B cell (primary cell): ENCODE measurements around the gene C7orf33. TPM values are rescaled to one million over a fixed set of nuclear protein-coding genes. Genes with fewer than 3 reads are reported as not detected.

Experiments used
- ATAC-seq: fragments of 200-7000 bp; cut with Tn5 transposase; one replicate; pipeline ENCODE4 v1.10.0; 2021; ENCODE audit warnings: low read depth, mild to moderate bottlenecking, moderate number of reproducible peaks, moderate library complexity
- CTCF ChIA-PET: fragments of 350-600 bp; sonication (Branson Sonifier 250); formaldehyde crosslinking; loops from one replicate; lab custom pipeline; 2021; ENCODE audit warnings: antibody characterized with exemption, inconsistent platforms; lab: Charles Lee
- POLR2A ChIA-PET: fragments of 350-600 bp; sonication (Branson Sonifier 250); formaldehyde crosslinking; loops from one replicate; lab custom pipeline; 2021; ENCODE audit warnings: antibody characterized with exemption; lab: Charles Lee
- DNase-seq: peaks from one replicate; pipeline ENCODE4 v3.0.0; 2013
- H2AFZ ChIP-seq: 2 replicates; pipeline ENCODE4 v1.6.1; 2012; ENCODE audit warnings: mild to moderate bottlenecking, low read depth, low read length; ENCODE audit not compliant: insufficient read depth, poor library complexity, severe bottlenecking
- H3K27ac ChIP-seq, 2 donors: 1 replicate in 1 of 2; 2 replicates in 1 of 2; pipeline ENCODE4 v1.5.1; 2012 to 2013; ENCODE audit warnings: low read length in 2 of 2, mild to moderate bottlenecking in 2 of 2, moderate library complexity in 1 of 2
- H3K27me3 ChIP-seq, 4 experiments: fragments of 200-600 bp in 1 of 4; sonication (generic) in 1 of 4; replicated peaks in 1 of 4; 1 replicate in 2 of 4; 2 replicates in 2 of 4; pipeline versions ENCODE4 v1.6.1 to v1.7.0; 2013 to 2016; ENCODE audit warnings: low read length in 3 of 4, mild to moderate bottlenecking in 2 of 4, mixed read lengths in 1 of 4, moderate library complexity in 1 of 4; ENCODE audit not compliant: insufficient read depth in 4 of 4, control insufficient read depth in 3 of 4; ENCODE audit errors: control extremely low read depth in 1 of 4
- H3K36me3 ChIP-seq, 2 experiments: replicated peaks in 1 of 2; 1 replicate in 1 of 2; 2 replicates in 1 of 2; pipeline versions ENCODE4 v1.6.1 to v1.7.1; 2013; ENCODE audit warnings: low read length in 1 of 2; ENCODE audit not compliant: insufficient read depth in 2 of 2, control insufficient read depth in 1 of 2; ENCODE audit errors: control extremely low read depth in 1 of 2, extremely low read depth in 1 of 2
- H3K4me1 ChIP-seq, 2 donors: fragments of 200-600 bp in 1 of 2; sonication (generic) in 1 of 2; 1 replicate in 1 of 2; 2 replicates in 1 of 2; pipeline versions ENCODE4 v1.5.1 to v1.6.1; 2013 to 2017; ENCODE audit warnings: low read length in 2 of 2; ENCODE audit not compliant: control insufficient read depth in 2 of 2, insufficient read depth in 2 of 2
- H3K4me2 ChIP-seq: replicated peaks from 2 replicates; pipeline ENCODE3; 2012; ENCODE audit warnings: mild to moderate bottlenecking, low read depth, low read length; ENCODE audit not compliant: poor library complexity, severe bottlenecking
- H3K4me3 ChIP-seq, 5 experiments: fragments of 200-600 bp in 1 of 5; sonication (generic) in 1 of 5; 1 replicate in 3 of 5; 2 replicates in 2 of 5; pipeline versions ENCODE4 v1.5.1 to v1.7.0; 2011 to 2016; ENCODE audit warnings: low read length in 4 of 5, mild to moderate bottlenecking in 4 of 5, low read depth in 2 of 5, control low read depth in 1 of 5, moderate library complexity in 1 of 5; ENCODE audit not compliant: insufficient read depth in 1 of 5; ENCODE audit errors: control extremely low read depth in 1 of 5, extremely low read depth in 1 of 5
- H3K79me2 ChIP-seq: fragments of 200-600 bp; sonication (generic); one replicate; pipeline ENCODE4 v1.6.0; 2016; ENCODE audit warnings: low read length; ENCODE audit not compliant: control insufficient read depth, insufficient read depth
- H3K9ac ChIP-seq: fragments of 200-600 bp; sonication (generic); 2 replicates; pipeline ENCODE4 v1.6.1; 2017; ENCODE audit warnings: mild to moderate bottlenecking, low read length, moderate library complexity
- H3K9me3 ChIP-seq, 3 donors: one replicate each; pipeline versions ENCODE4 v1.6.1 to v1.7.1; 2013; ENCODE audit warnings: low read length in 2 of 3; ENCODE audit not compliant: control insufficient read depth in 2 of 3, insufficient read depth in 1 of 3; ENCODE audit errors: control extremely low read depth in 1 of 3
- H4K20me1 ChIP-seq: 2 replicates; pipeline ENCODE4 v1.6.0; 2012; ENCODE audit warnings: mild to moderate bottlenecking, low read length; ENCODE audit not compliant: insufficient read depth, control insufficient read depth, poor library complexity, severe bottlenecking
- H3K27ac Mint-ChIP-seq: one replicate; pipeline ENCODE4 v1.8.0; 2021; ENCODE audit warnings: mixed read lengths
- H3K27me3 Mint-ChIP-seq: one replicate; pipeline ENCODE4 v1.8.0; 2021; ENCODE audit warnings: mixed read lengths
- H3K4me1 Mint-ChIP-seq: one replicate; pipeline ENCODE4 v1.8.0; 2021; ENCODE audit warnings: mixed read lengths
- H3K4me3 Mint-ChIP-seq: one replicate; pipeline ENCODE4 v1.8.0; 2021; ENCODE audit warnings: mixed read lengths
- H3K9me3 Mint-ChIP-seq: one replicate; pipeline ENCODE4 v1.8.0; 2022; ENCODE audit warnings: mixed read lengths; ENCODE audit not compliant: insufficient read depth
- EZH2 ChIP-seq: IDR thresholded peaks from 2 replicates; pipeline ENCODE4 v1.6.1; 2012; ENCODE audit warnings: borderline replicate concordance, low read depth, mild to moderate bottlenecking, moderate library complexity, low read length; ENCODE audit not compliant: insufficient read depth, poor library complexity, severe bottlenecking
- WGBS: methylation state at CpG from one replicate; pipeline ENCODE4 v1.1.5; 2013; ENCODE audit warnings: missing lambda C conversion rate; ENCODE audit not compliant: insufficient coverage; 5-methylcytosine and 5-hydroxymethylcytosine counted together
- intact Hi-C: fragments of 100-400 bp; cut with micrococcal nuclease; formaldehyde crosslinking; loops from one replicate; pipeline ENCODE4 v1.10.0; 2022
- polyA plus RNA-seq: library from polyadenylated mRNA; depleted of rRNA; stranded (reverse); fragments of >200 nt; gene quantifications from 2 replicates; pipeline ENCODE4 v1.2.3, GENCODE V29; 2012
- total RNA-seq, 2 donors: library from RNA; stranded (reverse); fragments of 120-200 nt in 1 of 2; gene quantifications; 1 replicate in 1 of 2; 2 replicates in 1 of 2; pipeline versions ENCODE4 v1.2.3 to v1.2.4, GENCODE V29; 2013 to 2022
- TF ChIP-seq, protein P1 (sequence below): fragments of 200-600 bp; IDR thresholded peaks from one replicate; pipeline ENCODE4 v1.8.0; 2022; ENCODE audit warnings: antibody characterized with exemption, mild to moderate bottlenecking

C7orf33 gene
- total and polyA plus RNA-seq, 2 donors (not counting 1 experiment from before 2014, with no cell fraction given), result not detected

GRCh38 chr7:148575640-148576411 lies 14.7 kb upstream of the C7orf33 start:
- H3K36me3 ChIP-seq, result no peaks in the 10 kb centered on the region
- H2AFZ ChIP-seq, result peak overlapping the region; percentile 13
- no peak overlapping the region for H3K27ac ChIP-seq
- ATAC-seq, result peak; percentile 82
- Mint-ChIP-seq H3K9me3 (no peaks in the 10 kb centered on the region), H3K27ac (no peak overlapping the region), H3K4me1 (no peaks in the 10 kb centered on the region), H3K27me3 (no peaks in the 10 kb centered on the region), H3K4me3 (no peak overlapping the region)
- ChIA-PET CTCF (interaction anchor here (0.6 to 4.8 kb wide), 22 partner anchors 9 to 490 kb away, joined by 3 to 48 read pairs (median 4); partner anchors contain the start of gene C7orf33), POLR2A (no interaction called here)
- peaks cover 0 to 5% of the 10 kb centered on the region in 2 donors for H3K4me1 ChIP-seq
- H3K9ac ChIP-seq, result no peak overlapping the region
- H3K27me3 ChIP-seq, result no peaks in the 10 kb centered on the region
- WGBS, result 56% methylated on average over 6 of the region's 8 CpGs
- peak; percentile 75 for DNase-seq
- no peaks in the 10 kb centered on the region for H3K9me3 ChIP-seq
- intact Hi-C loops, result no loop called here
- no peak overlapping the region for H3K4me2 ChIP-seq
- no peak overlapping the region for H3K4me3 ChIP-seq
- H3K79me2 ChIP-seq, result no peaks in the 10 kb centered on the region
- TF ChIP-seq EZH2, result no peak
- TF ChIP-seq, protein P1, sequence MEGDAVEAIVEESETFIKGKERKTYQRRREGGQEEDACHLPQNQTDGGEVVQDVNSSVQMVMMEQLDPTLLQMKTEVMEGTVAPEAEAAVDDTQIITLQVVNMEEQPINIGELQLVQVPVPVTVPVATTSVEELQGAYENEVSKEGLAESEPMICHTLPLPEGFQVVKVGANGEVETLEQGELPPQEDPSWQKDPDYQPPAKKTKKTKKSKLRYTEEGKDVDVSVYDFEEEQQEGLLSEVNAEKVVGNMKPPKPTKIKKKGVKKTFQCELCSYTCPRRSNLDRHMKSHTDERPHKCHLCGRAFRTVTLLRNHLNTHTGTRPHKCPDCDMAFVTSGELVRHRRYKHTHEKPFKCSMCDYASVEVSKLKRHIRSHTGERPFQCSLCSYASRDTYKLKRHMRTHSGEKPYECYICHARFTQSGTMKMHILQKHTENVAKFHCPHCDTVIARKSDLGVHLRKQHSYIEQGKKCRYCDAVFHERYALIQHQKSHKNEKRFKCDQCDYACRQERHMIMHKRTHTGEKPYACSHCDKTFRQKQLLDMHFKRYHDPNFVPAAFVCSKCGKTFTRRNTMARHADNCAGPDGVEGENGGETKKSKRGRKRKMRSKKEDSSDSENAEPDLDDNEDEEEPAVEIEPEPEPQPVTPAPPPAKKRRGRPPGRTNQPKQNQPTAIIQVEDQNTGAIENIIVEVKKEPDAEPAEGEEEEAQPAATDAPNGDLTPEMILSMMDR, result peak; percentile 83
- H4K20me1 ChIP-seq, result no peaks in the 10 kb centered on the region

- no peaks in the 10 kb centered on the region for H3K79me2 ChIP-seq
- ChIA-PET CTCF (no interaction called here), POLR2A (no interaction called here)
- H3K9me3 ChIP-seq, result no peaks in the 10 kb centered on the region
- no peak overlapping the region for H3K27ac Mint-ChIP-seq
- H3K27me3 ChIP-seq, result no peaks in the 10 kb centered on the region
- WGBS, result 73% methylated on average over 3 of the region's 4 CpGs
- H3K4me2 ChIP-seq, result no peak overlapping the region
- H3K9me3 Mint-ChIP-seq, result no peaks in the 10 kb centered on the region
- TF ChIP-seq, protein P1, result no peak
- TF ChIP-seq EZH2, result no peak
- H3K36me3 ChIP-seq, result no peaks in the 10 kb centered on the region
- DNase-seq, result no peak
- no peaks in the 10 kb centered on the region for H4K20me1 ChIP-seq
- H3K4me1 ChIP-seq, result peaks cover 0 to 5% of the 10 kb centered on the region in 2 donors
- intact Hi-C loops, result no loop called here
- no peak overlapping the region for H3K4me3 Mint-ChIP-seq
- H3K4me3 ChIP-seq, result no peak overlapping the region
- no peak overlapping the region for H3K27ac ChIP-seq
- no peak for ATAC-seq
- H3K27me3 Mint-ChIP-seq, result no peaks in the 10 kb centered on the region
- no peaks in the 10 kb centered on the region for H3K4me1 Mint-ChIP-seq
- no peak overlapping the region for H2AFZ ChIP-seq
- no peak overlapping the region for H3K9ac ChIP-seq
Measured at GRCh38 chr7:148579366-148579765, 11.2 kb upstream of the C7orf33 start.
